PC-3 (cell line): ENCODE data around the gene WIPF3.

Experiments
- EZH2phosphoT487 ChIP-seq: fragments of 300-600 bp; sonication (generic); IDR thresholded peaks from 2 replicates; pipeline ENCODE4 v1.6.1; 2018; ENCODE audit warnings: mild to moderate bottlenecking, antibody characterized with exemption, low read length, borderline replicate concordance
- TF ChIP-seq, protein P1 (sequence below): fragments of 300-600 bp; sonication (generic); conservative IDR thresholded peaks from 2 replicates; pipeline ENCODE4 v1.5.1; 2017; ENCODE audit warnings: antibody characterized with exemption, low read depth, mild to moderate bottlenecking, low read length

DNA sequence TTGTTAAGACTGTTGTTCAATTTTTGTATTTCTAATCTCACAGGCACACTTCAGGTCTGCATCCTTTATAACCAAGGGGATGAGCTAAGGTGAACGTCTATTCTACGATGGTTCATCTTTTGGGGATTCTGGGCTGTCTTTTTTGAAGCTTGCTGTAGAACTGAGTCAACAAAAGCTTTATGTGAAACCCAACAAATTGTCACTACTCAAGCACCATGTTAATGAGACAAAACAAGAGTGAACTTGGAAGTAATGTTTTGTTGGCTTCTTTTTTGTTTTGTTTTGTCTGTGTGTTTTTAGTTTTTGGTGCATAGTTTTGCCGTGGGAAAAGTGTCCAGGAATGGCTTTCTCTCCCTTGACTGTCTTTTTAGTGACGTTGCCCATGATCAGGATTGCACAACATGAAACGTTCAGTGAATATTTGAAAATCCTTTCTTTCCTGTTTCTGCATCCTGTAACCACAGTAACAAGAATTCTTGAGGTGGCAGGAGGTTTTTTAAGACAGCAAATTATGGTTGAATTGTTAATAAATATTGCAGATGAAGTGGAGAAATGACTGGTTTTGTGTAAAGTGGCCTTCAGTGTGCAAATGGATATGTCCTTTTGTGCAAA, 65.6 kb downstream of the WIPF3 start:
- TF ChIP-seq, protein P1, sequence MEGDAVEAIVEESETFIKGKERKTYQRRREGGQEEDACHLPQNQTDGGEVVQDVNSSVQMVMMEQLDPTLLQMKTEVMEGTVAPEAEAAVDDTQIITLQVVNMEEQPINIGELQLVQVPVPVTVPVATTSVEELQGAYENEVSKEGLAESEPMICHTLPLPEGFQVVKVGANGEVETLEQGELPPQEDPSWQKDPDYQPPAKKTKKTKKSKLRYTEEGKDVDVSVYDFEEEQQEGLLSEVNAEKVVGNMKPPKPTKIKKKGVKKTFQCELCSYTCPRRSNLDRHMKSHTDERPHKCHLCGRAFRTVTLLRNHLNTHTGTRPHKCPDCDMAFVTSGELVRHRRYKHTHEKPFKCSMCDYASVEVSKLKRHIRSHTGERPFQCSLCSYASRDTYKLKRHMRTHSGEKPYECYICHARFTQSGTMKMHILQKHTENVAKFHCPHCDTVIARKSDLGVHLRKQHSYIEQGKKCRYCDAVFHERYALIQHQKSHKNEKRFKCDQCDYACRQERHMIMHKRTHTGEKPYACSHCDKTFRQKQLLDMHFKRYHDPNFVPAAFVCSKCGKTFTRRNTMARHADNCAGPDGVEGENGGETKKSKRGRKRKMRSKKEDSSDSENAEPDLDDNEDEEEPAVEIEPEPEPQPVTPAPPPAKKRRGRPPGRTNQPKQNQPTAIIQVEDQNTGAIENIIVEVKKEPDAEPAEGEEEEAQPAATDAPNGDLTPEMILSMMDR: no peak
- TF ChIP-seq EZH2phosphoT487: no peak
